Measurements from ENCODE around the gene TRNP1.

DNA sequence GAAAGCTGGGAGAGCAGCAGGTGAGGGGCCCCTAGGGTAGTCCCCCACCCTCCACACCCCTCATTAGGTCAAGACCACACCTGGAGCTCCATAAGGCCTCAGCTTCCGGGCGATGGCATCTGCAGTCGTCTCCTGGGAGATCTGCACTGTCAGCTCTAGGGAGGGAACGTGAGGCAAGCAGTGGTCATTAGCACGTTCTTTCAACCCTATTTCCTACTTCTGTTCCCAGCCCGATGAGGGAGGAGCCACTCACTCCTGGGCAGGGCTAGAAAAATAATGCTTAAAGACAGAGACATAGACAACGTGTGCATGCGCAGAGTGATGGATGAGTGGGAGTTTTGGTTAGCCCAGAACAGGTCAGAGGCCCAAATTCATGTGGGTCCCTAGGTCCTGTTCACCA, 42.9 kb upstream of the TRNP1 start:
- TF ChIP-seq, protein P1, sequence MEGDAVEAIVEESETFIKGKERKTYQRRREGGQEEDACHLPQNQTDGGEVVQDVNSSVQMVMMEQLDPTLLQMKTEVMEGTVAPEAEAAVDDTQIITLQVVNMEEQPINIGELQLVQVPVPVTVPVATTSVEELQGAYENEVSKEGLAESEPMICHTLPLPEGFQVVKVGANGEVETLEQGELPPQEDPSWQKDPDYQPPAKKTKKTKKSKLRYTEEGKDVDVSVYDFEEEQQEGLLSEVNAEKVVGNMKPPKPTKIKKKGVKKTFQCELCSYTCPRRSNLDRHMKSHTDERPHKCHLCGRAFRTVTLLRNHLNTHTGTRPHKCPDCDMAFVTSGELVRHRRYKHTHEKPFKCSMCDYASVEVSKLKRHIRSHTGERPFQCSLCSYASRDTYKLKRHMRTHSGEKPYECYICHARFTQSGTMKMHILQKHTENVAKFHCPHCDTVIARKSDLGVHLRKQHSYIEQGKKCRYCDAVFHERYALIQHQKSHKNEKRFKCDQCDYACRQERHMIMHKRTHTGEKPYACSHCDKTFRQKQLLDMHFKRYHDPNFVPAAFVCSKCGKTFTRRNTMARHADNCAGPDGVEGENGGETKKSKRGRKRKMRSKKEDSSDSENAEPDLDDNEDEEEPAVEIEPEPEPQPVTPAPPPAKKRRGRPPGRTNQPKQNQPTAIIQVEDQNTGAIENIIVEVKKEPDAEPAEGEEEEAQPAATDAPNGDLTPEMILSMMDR (IDR thresholded peaks at IDR 0.05) = no peak
- TF ChIP-seq POLR2A (IDR thresholded peaks at IDR 0.05) = no peak

Data from thyroid gland (tissue), 4 donors.